HepG2 (cell line): ENCODE measurements around the gene IQCN. TPM values are rescaled to one million over a fixed set of nuclear protein-coding genes. Genes with fewer than 3 reads are reported as not detected.
A peak's percentile ranks its signal among the peaks of the same experiment; 100 is the strongest.

Source experiments
- FOSL2 ChIP-seq: sonication (generic); formaldehyde crosslinking; IDR thresholded peaks from 2 replicates; pipeline ENCODE4 v1.4.0; 2020; ENCODE audit warnings: missing genetic modification reagents
- FOXK2 ChIP-seq: fragments of 450-650 bp; IDR thresholded peaks from 2 replicates; pipeline ENCODE4 v1.6.1; 2016
- HMGA1 ChIP-seq: sonication (generic); formaldehyde crosslinking; conservative IDR thresholded peaks from 2 replicates; pipeline ENCODE4 v1.4.0; 2020; ENCODE audit warnings: missing genetic modification reagents
- MYC ChIP-seq: sonication (generic); formaldehyde crosslinking; IDR thresholded peaks from 2 replicates; pipeline ENCODE4 v1.9.0; 2021; ENCODE audit warnings: missing genetic modification reagents, borderline replicate concordance
- NFYC ChIP-seq: IDR thresholded peaks from 2 replicates; pipeline ENCODE4 v1.6.1; 2016; ENCODE audit warnings: missing genetic modification reagents, missing compliant biosample characterization
- PRDM4 ChIP-seq: sonication (generic); formaldehyde crosslinking; IDR thresholded peaks from 2 replicates; pipeline ENCODE4 v1.9.0; 2021; ENCODE audit warnings: missing genetic modification reagents, borderline replicate concordance
- RAD51 ChIP-seq: fragments of 450-650 bp; IDR thresholded peaks from 2 replicates; pipeline ENCODE4 v1.6.1; 2016; ENCODE audit warnings: borderline replicate concordance
- STAG1 ChIP-seq: sonication (generic); formaldehyde crosslinking; IDR thresholded peaks from 2 replicates; pipeline ENCODE4 v1.4.0; 2020; ENCODE audit warnings: missing genetic modification reagents
- TBX2 ChIP-seq: sonication (generic); formaldehyde crosslinking; IDR thresholded peaks from 2 replicates; pipeline ENCODE4 v1.5.0; 2020; ENCODE audit warnings: missing genetic modification reagents, mild to moderate bottlenecking, borderline replicate concordance
- ZEB1 ChIP-seq: IDR thresholded peaks from 2 replicates; pipeline ENCODE4 v1.6.1; 2012; ENCODE audit warnings: mild to moderate bottlenecking, low read depth, inconsistent platforms; ENCODE audit not compliant: insufficient replicate concordance
- ZNF354B ChIP-seq: sonication (generic); formaldehyde crosslinking; IDR thresholded peaks from 2 replicates; pipeline ENCODE4 v1.8.0; 2022; ENCODE audit warnings: mild to moderate bottlenecking, missing genetic modification reagents
- ZNF430 ChIP-seq: sonication (generic); formaldehyde crosslinking; IDR thresholded peaks from 2 replicates; pipeline ENCODE4 v1.9.0; 2021; ENCODE audit warnings: mild to moderate bottlenecking, missing genetic modification reagents
- ZNF496 ChIP-seq: sonication (generic); formaldehyde crosslinking; IDR thresholded peaks from 2 replicates; pipeline ENCODE4 v1.8.1; 2023; ENCODE audit warnings: mild to moderate bottlenecking, moderate library complexity, missing genetic modification reagents; ENCODE audit not compliant: insufficient replicate concordance
- ZNF501 ChIP-seq: sonication (generic); formaldehyde crosslinking; IDR thresholded peaks from 2 replicates; pipeline ENCODE4 v1.5.1; 2020; ENCODE audit warnings: mild to moderate bottlenecking, moderate library complexity, missing genetic modification reagents
- ZNF580 ChIP-seq: IDR thresholded peaks from 2 replicates; pipeline ENCODE4 v1.6.1; 2016; ENCODE audit warnings: low read depth, borderline replicate concordance
- ZNF672 ChIP-seq: sonication (generic); formaldehyde crosslinking; IDR thresholded peaks from 2 replicates; pipeline ENCODE4 v1.8.1; 2022; ENCODE audit warnings: missing genetic modification reagents
- ZNF841 ChIP-seq: sonication (generic); formaldehyde crosslinking; IDR thresholded peaks from 2 replicates; pipeline ENCODE4 v1.8.1; 2023; ENCODE audit warnings: missing genetic modification reagents, borderline replicate concordance
- ZNF850 ChIP-seq: sonication (generic); formaldehyde crosslinking; conservative IDR thresholded peaks from 2 replicates; pipeline ENCODE4 v1.9.0; 2021; ENCODE audit warnings: mild to moderate bottlenecking, missing genetic modification reagents
- polyA plus RNA-seq, 8 experiments: library from polyadenylated mRNA; depleted of rRNA in 3 of 8; stranded (reverse) in 7 of 8; unstranded in 1 of 8; fragments of >200 nt; fragmentation: Illumina TruSeq in 4 of 8; extraction: Trizol in 4 of 8; gene quantifications; 2 replicates each; pipeline versions ENCODE4 v1.2.1 to v1.2.3, GENCODE V29; 2011 to 2016; ENCODE audit warnings: low read depth in 4 of 8, missing spikeins in 1 of 8, mixed read lengths in 1 of 8; ENCODE audit not compliant: insufficient read depth in 1 of 8
- total RNA-seq, 5 experiments: library from RNA; depleted of rRNA; stranded (reverse); fragments of >200 nt; fragmentation: Illumina TruSeq; extraction: Trizol; gene quantifications; 2 replicates each; pipeline ENCODE4 v1.2.3, GENCODE V29; 2016; ENCODE audit warnings: low read depth in 1 of 5
- TF ChIP-seq, protein P1 (sequence below): sonication (generic); formaldehyde crosslinking; IDR thresholded peaks from 2 replicates; pipeline ENCODE4 v1.5.1; 2020; ENCODE audit warnings: missing genetic modification reagents, mild to moderate bottlenecking, borderline replicate concordance

IQCN gene
- total and polyA plus RNA-seq, 2 of the 13 experiments (the other 11 are each of a cell fraction or from before 2014, with no cell fraction given) = 0.04 to 0.18 TPM

GRCh38 chr19:18304458-18305310 lies 30.4 kb upstream of the IQCN start (continued):
- TF ChIP-seq NFYC (CRISPR knock-in tag) = no peak
- TF ChIP-seq ZNF841 (CRISPR knock-in tag) = no peak
- TF ChIP-seq ZNF580 (CRISPR knock-in tag) = peak; percentile 57; the same call in 1 of the 2 replicates
- peak; percentile 54; the same call in 1 of the 2 replicates for TF ChIP-seq MYC
- TF ChIP-seq RAD51 = no peak
- TF ChIP-seq TBX2 (CRISPR knock-in tag) = peak; percentile 87
- peak; percentile 17; the same call in 1 of the 2 replicates for TF ChIP-seq STAG1
- TF ChIP-seq HMGA1 (CRISPR knock-in tag) = no peak
- 0 out of 2 replicates have a peak, but pooled peaks have one; percentile 51 for TF ChIP-seq ZNF850 (CRISPR knock-in tag)
- TF ChIP-seq PRDM4 (CRISPR knock-in tag) = no peak
- TF ChIP-seq ZEB1 = no peak
- peak; percentile 93 for TF ChIP-seq FOSL2
- TF ChIP-seq, protein P1, sequence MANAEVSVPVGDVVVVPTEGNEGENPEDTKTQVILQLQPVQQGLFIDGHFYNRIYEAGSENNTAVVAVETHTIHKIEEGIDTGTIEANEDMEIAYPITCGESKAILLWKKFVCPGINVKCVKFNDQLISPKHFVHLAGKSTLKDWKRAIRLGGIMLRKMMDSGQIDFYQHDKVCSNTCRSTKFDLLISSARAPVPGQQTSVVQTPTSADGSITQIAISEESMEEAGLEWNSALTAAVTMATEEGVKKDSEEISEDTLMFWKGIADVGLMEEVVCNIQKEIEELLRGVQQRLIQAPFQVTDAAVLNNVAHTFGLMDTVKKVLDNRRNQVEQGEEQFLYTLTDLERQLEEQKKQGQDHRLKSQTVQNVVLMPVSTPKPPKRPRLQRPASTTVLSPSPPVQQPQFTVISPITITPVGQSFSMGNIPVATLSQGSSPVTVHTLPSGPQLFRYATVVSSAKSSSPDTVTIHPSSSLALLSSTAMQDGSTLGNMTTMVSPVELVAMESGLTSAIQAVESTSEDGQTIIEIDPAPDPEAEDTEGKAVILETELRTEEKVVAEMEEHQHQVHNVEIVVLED (CRISPR knock-in tag) = peak; percentile 51
- no peak; the same call in 1 of the 2 replicates for TF ChIP-seq ZNF672 (CRISPR knock-in tag)
- no peak for TF ChIP-seq ZNF496 (CRISPR knock-in tag)
- no peak for TF ChIP-seq ZNF354B (CRISPR knock-in tag)
- TF ChIP-seq FOXK2 = no peak
- peak; percentile 80 for TF ChIP-seq ZNF430 (CRISPR knock-in tag)
- TF ChIP-seq ZNF501 (CRISPR knock-in tag) = peak; percentile 58
